GM21526 (cell line): ENCODE data around the gene PURA.
"Not testable (repeated sequence)": the region's sequence is repeated elsewhere in the genome, so short reads cannot be mapped to it uniquely, and the experiment has no call there.

Experiments used
- ATAC-seq: cut with Tn5 transposase; IDR thresholded peaks from one replicate; pipeline ENCODE4 v1.9.1; 2021; ENCODE audit warnings: moderate library complexity; ENCODE audit not compliant: unreplicated experiment, low FRiP score

Gene PURA

GRCh38 chr5:140134277-140134935 lies 20.5 kb downstream of the PURA start:
- no peak for ATAC-seq

- no peak for ATAC-seq
These were observed 21.2 kb downstream of the PURA start for GRCh38 chr5:140135127-140135526.

- no peak for ATAC-seq
These were observed 22.7 kb downstream of the PURA start for GRCh38 chr5:140136624-140137023.

GRCh38 chr5:140140435-140140834 lies 26.5 kb downstream of the PURA start:
- no peak for ATAC-seq

GRCh38 chr5:140141241-140141640 lies 27.3 kb downstream of the PURA start:
- no peak for ATAC-seq

- no peak for ATAC-seq
These were observed 28.3 kb downstream of the PURA start for GRCh38 chr5:140142246-140142645.

GRCh38 chr5:140142856-140143255 lies 28.9 kb downstream of the PURA start:
- ATAC-seq = no peak

GRCh38 chr5:140143521-140144258 lies 29.8 kb downstream of the PURA start:
- ATAC-seq = no peak

GRCh38 chr5:140145256-140145655 lies 31.3 kb downstream of the PURA start:
- ATAC-seq = no peak

GRCh38 chr5:140145818-140146522 lies 32.1 kb downstream of the PURA start:
- no peak for ATAC-seq

- ATAC-seq = no peak
These were observed 32.6 kb downstream of the PURA start for GRCh38 chr5:140146523-140146842.

- ATAC-seq = no peak
These were observed 33.6 kb downstream of the PURA start for GRCh38 chr5:140147460-140147859.

GRCh38 chr5:140148508-140148907 lies 34.6 kb downstream of the PURA start:
- no peak for ATAC-seq

- ATAC-seq = no peak
These were observed 36.3 kb downstream of the PURA start for GRCh38 chr5:140150201-140150600.

GRCh38 chr5:140151144-140152021 lies 37.5 kb downstream of the PURA start:
- ATAC-seq = no peak

- ATAC-seq = no peak
These were observed 38.4 kb downstream of the PURA start for GRCh38 chr5:140152022-140152999.

- no peak for ATAC-seq
These were observed 39.3 kb downstream of the PURA start for GRCh38 chr5:140153255-140153654.

- ATAC-seq = no peak
These were observed 40.0 kb downstream of the PURA start for GRCh38 chr5:140153905-140154304.

- ATAC-seq = not testable (repeated sequence)
These were observed 40.9 kb downstream of the PURA start for GRCh38 chr5:140154710-140155381.
